H1 (cell line): ENCODE data around the gene NR2F2. TPM values are rescaled to one million over a fixed set of nuclear protein-coding genes. Genes with fewer than 3 reads are reported as not detected.

Source experiments
- EP300 ChIP-seq, 2 experiments: IDR thresholded peaks; 1 replicate in 1 of 2; 2 replicates in 1 of 2; pipeline ENCODE4 v1.6.1; 2011 to 2012; ENCODE audit warnings: low read depth in 2 of 2, low read length in 2 of 2, mild to moderate bottlenecking in 2 of 2, borderline replicate concordance in 1 of 2, inconsistent platforms in 1 of 2, moderate library complexity in 1 of 2
- FOSL1 ChIP-seq: IDR thresholded peaks from 2 replicates; pipeline ENCODE4 v1.6.1; 2011; ENCODE audit warnings: mild to moderate bottlenecking, low read depth, low read length, moderate library complexity; ENCODE audit not compliant: insufficient read depth
- GTF2F1 ChIP-seq: IDR thresholded peaks from 2 replicates; pipeline ENCODE4 v1.6.1; 2012; ENCODE audit warnings: low read depth, low read length, improper control_type of control experiment, borderline replicate concordance
- HDAC2 ChIP-seq, 2 experiments: fragments of 300-600 bp in 1 of 2; sonication (generic) in 1 of 2; IDR thresholded peaks; 2 replicates each; pipeline ENCODE4 v1.6.1; 2011 to 2012; ENCODE audit warnings: low read depth in 2 of 2, low read length in 2 of 2, mild to moderate bottlenecking in 2 of 2, moderate library complexity in 2 of 2, borderline replicate concordance in 1 of 2, inconsistent platforms in 1 of 2
- KDM5A ChIP-seq: fragments of 200-600 bp; IDR thresholded peaks from 2 replicates; pipeline ENCODE4 v1.7.1; 2012; ENCODE audit warnings: mild to moderate bottlenecking, low read length, inconsistent platforms, mixed read lengths
- RBBP5 ChIP-seq: IDR thresholded peaks from 2 replicates; pipeline ENCODE4 v1.7.1; 2012; ENCODE audit warnings: low read depth, mild to moderate bottlenecking, inconsistent platforms, low read length, moderate library complexity, borderline replicate concordance
- RFX5 ChIP-seq: IDR thresholded peaks from 2 replicates; pipeline ENCODE4 v1.6.1; 2011; ENCODE audit warnings: low read depth, low read length, improper control_type of control experiment, borderline replicate concordance
- YY1 ChIP-seq: IDR thresholded peaks from 2 replicates; pipeline ENCODE4 v1.6.1; 2011; ENCODE audit warnings: low read depth, mild to moderate bottlenecking, low read length
- polyA plus RNA-seq, 7 experiments: library from polyadenylated mRNA; depleted of rRNA in 3 of 7; stranded (reverse) in 5 of 7; unstranded in 2 of 7; fragments of >200 nt in 5 of 7; fragments of 200-250 nt in 2 of 7; gene quantifications; 1 replicate in 5 of 7; 2 replicates in 1 of 7; 4 replicates in 1 of 7; pipeline versions ENCODE4 v1.2.1 to v1.2.3, GENCODE V29; 2011 to 2013; ENCODE audit warnings: missing spikeins in 2 of 7, mixed read lengths in 2 of 7
- total RNA-seq: library from RNA; stranded (reverse); fragmentation: NEBNext Ultra II Directional; extraction: Animal tissue kit (Norgen Biotek cat#: 25700); gene quantifications from 2 replicates; pipeline ENCODE4 v1.2.1, GENCODE V29; 2021
- TF ChIP-seq, protein P1 (sequence below): fragments of 300-600 bp; sonication (generic); IDR thresholded peaks from 2 replicates; pipeline ENCODE4 v1.7.1; 2012; ENCODE audit warnings: low read length, moderate library complexity, mild to moderate bottlenecking, inconsistent platforms; ENCODE audit not compliant: insufficient replicate concordance
- TF ChIP-seq, protein P2 (sequence below): IDR thresholded peaks from 2 replicates; pipeline ENCODE4 v1.6.1; 2012; ENCODE audit warnings: inconsistent platforms

Gene NR2F2
- total and polyA plus RNA-seq, 2 of the 8 experiments (the other 6 are each of a cell fraction or from before 2014, with no cell fraction given), result 0.03 TPM; not detected in 1

DNA sequence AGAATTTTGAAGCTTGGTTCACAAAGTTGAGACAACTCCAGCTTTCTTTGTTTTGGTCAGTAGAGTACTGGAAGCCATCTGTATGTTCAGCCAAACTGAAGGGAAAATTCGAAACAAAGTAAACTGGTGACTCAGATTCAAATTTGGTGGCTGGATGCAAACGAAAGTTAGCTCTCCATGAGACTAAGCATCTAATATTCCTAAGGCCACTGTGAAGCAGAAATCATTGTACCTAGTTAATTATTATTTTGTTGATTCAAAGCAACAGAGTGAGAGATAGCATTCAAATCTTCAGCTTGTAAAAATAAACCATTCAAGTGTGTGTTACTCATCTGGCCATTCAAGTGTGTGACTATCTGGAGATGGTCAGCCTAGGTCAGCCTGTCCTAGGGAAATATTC lies 42.1 kb downstream of the NR2F2 start (continued):
- TF ChIP-seq, protein P1, sequence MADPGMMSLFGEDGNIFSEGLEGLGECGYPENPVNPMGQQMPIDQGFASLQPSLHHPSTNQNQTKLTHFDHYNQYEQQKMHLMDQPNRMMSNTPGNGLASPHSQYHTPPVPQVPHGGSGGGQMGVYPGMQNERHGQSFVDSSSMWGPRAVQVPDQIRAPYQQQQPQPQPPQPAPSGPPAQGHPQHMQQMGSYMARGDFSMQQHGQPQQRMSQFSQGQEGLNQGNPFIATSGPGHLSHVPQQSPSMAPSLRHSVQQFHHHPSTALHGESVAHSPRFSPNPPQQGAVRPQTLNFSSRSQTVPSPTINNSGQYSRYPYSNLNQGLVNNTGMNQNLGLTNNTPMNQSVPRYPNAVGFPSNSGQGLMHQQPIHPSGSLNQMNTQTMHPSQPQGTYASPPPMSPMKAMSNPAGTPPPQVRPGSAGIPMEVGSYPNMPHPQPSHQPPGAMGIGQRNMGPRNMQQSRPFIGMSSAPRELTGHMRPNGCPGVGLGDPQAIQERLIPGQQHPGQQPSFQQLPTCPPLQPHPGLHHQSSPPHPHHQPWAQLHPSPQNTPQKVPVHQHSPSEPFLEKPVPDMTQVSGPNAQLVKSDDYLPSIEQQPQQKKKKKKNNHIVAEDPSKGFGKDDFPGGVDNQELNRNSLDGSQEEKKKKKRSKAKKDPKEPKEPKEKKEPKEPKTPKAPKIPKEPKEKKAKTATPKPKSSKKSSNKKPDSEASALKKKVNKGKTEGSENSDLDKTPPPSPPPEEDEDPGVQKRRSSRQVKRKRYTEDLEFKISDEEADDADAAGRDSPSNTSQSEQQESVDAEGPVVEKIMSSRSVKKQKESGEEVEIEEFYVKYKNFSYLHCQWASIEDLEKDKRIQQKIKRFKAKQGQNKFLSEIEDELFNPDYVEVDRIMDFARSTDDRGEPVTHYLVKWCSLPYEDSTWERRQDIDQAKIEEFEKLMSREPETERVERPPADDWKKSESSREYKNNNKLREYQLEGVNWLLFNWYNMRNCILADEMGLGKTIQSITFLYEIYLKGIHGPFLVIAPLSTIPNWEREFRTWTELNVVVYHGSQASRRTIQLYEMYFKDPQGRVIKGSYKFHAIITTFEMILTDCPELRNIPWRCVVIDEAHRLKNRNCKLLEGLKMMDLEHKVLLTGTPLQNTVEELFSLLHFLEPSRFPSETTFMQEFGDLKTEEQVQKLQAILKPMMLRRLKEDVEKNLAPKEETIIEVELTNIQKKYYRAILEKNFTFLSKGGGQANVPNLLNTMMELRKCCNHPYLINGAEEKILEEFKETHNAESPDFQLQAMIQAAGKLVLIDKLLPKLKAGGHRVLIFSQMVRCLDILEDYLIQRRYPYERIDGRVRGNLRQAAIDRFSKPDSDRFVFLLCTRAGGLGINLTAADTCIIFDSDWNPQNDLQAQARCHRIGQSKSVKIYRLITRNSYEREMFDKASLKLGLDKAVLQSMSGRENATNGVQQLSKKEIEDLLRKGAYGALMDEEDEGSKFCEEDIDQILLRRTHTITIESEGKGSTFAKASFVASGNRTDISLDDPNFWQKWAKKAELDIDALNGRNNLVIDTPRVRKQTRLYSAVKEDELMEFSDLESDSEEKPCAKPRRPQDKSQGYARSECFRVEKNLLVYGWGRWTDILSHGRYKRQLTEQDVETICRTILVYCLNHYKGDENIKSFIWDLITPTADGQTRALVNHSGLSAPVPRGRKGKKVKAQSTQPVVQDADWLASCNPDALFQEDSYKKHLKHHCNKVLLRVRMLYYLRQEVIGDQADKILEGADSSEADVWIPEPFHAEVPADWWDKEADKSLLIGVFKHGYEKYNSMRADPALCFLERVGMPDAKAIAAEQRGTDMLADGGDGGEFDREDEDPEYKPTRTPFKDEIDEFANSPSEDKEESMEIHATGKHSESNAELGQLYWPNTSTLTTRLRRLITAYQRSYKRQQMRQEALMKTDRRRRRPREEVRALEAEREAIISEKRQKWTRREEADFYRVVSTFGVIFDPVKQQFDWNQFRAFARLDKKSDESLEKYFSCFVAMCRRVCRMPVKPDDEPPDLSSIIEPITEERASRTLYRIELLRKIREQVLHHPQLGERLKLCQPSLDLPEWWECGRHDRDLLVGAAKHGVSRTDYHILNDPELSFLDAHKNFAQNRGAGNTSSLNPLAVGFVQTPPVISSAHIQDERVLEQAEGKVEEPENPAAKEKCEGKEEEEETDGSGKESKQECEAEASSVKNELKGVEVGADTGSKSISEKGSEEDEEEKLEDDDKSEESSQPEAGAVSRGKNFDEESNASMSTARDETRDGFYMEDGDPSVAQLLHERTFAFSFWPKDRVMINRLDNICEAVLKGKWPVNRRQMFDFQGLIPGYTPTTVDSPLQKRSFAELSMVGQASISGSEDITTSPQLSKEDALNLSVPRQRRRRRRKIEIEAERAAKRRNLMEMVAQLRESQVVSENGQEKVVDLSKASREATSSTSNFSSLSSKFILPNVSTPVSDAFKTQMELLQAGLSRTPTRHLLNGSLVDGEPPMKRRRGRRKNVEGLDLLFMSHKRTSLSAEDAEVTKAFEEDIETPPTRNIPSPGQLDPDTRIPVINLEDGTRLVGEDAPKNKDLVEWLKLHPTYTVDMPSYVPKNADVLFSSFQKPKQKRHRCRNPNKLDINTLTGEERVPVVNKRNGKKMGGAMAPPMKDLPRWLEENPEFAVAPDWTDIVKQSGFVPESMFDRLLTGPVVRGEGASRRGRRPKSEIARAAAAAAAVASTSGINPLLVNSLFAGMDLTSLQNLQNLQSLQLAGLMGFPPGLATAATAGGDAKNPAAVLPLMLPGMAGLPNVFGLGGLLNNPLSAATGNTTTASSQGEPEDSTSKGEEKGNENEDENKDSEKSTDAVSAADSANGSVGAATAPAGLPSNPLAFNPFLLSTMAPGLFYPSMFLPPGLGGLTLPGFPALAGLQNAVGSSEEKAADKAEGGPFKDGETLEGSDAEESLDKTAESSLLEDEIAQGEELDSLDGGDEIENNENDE, result no peak
- TF ChIP-seq YY1, result no peak
- no peak for TF ChIP-seq KDM5A
- TF ChIP-seq, protein P2, sequence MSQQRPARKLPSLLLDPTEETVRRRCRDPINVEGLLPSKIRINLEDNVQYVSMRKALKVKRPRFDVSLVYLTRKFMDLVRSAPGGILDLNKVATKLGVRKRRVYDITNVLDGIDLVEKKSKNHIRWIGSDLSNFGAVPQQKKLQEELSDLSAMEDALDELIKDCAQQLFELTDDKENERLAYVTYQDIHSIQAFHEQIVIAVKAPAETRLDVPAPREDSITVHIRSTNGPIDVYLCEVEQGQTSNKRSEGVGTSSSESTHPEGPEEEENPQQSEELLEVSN, result no peak
- no peak for TF ChIP-seq HDAC2 (IDR thresholded peaks at IDR 0.05; ENCODE audit: borderline replicate concordance in 1 of 2, low read depth in 2 of 2, low read length in 2 of 2)
- no peak for TF ChIP-seq FOSL1
- no peak for TF ChIP-seq EP300 (IDR thresholded peaks at IDR 0.05; ENCODE audit: borderline replicate concordance in 1 of 2, low read depth in 2 of 2, low read length in 2 of 2)
- no peak for TF ChIP-seq RFX5
- no peak for TF ChIP-seq RBBP5
- TF ChIP-seq GTF2F1, result no peak
